Tibial artery (tissue), 4 donors: Measurements from ENCODE around the gene PTCH2.
A peak's percentile ranks its signal among the peaks of the same experiment; 100 is the strongest.

Experiments used
- DNase-seq, 2 donors: peaks; one replicate each; pipeline ENCODE4 v3.0.0-alpha.2; 2019
- H3K27ac ChIP-seq, 2 donors: fragments of 200-600 bp; sonication (generic) in 1 of 2; 1 replicate in 1 of 2; 2 replicates in 1 of 2; pipeline ENCODE4 v1.5.1; 2018 to 2019; ENCODE audit warnings: mild to moderate bottlenecking in 1 of 2
- H3K27me3 ChIP-seq, 2 donors: fragments of 200-600 bp; sonication (generic) in 1 of 2; one replicate each; pipeline versions ENCODE4 v1.5.1 to v1.6.0; 2016 to 2019
- H3K36me3 ChIP-seq, 3 donors: fragments of 200-600 bp; sonication (generic) in 2 of 3; one replicate each; pipeline ENCODE4 v1.5.1; 2016 to 2019; ENCODE audit warnings: mild to moderate bottlenecking in 2 of 3
- H3K4me1 ChIP-seq, 4 donors: fragments of 200-600 bp; sonication (generic) in 2 of 4; 1 replicate in 3 of 4; 2 replicates in 1 of 4; pipeline ENCODE4 v1.5.1; 2016 to 2019
- H3K4me3 ChIP-seq, 2 donors: fragments of 200-600 bp; sonication (generic) in 1 of 2; 1 replicate in 1 of 2; 2 replicates in 1 of 2; pipeline ENCODE4 v1.5.1; 2018 to 2019; ENCODE audit warnings: mild to moderate bottlenecking in 2 of 2
- H3K9me3 ChIP-seq, 3 donors: fragments of 200-600 bp; sonication (generic) in 1 of 3; one replicate each; pipeline ENCODE4 v1.5.1; 2016 to 2019
- intact Hi-C: fragments of 100-400 bp; cut with DNase I; formaldehyde crosslinking; loops from one replicate; pipeline ENCODE4 v1.15.0; 2023; ENCODE audit warnings: low total_unique reads
- TF ChIP-seq, protein P1 (sequence below), 2 experiments: fragments of 200-600 bp in 1 of 2; fragments of 450-650 bp in 1 of 2; IDR thresholded peaks; one replicate each; pipeline ENCODE4 v1.5.1; 2017 to 2019; ENCODE audit warnings: antibody characterized with exemption in 2 of 2, mild to moderate bottlenecking in 1 of 2, moderate library complexity in 1 of 2

Gene PTCH2

DNA sequence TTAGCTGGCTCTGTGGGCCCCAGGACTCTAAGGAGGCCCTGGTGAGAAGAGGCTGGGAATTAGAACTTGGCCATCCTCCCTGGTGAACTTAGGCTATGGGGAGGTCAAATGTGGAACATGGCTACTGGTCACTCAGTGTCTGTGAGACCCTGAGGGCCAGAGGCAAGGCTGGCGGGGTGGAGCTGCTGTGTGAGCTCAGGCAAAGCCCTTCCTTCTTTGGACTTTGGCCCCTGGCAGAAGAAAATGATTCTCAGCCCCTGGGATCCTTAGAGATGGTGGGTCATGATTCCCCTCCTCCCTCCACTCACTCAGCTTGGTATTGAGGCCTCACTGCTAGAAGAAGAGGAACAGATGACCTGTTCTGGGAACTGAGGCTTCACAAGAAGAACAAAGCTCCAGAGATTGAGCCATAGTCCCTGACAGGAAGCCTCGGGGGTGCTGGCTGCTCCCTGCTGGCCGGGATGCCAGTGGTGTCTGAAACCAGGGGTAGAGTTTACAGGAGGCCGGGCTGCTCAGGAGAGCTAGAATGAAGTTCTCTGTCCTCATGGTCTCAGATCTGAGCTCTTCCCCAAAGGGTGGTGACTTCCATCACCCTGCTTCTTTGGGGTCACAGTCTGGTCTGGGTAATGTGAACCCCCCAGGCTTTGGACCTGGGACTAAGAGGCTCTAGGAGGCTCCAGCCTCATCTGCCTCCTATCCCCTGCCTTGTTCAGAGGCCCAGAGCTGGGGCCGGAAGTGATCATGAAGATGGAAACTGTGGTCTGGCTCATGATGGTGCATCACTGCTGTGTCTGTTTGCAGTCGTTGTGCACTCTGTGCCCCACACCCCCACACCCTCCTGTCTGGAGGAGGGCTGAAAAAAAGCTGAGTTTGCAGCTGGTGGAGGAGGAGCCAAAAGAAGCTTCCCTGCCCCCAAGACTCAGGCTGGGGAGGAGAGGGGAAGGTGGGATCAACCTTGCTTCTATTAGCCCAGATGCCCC lies 33.8 kb downstream of the PTCH2 start:
- no peaks in the 10 kb centered on the region for H3K9me3 ChIP-seq
- peak overlapping the region; percentile 94 to 97 for H3K27ac ChIP-seq
- intact Hi-C loops: no loop called here
- peak; percentile 70 to 85 for DNase-seq
- H3K4me1 ChIP-seq: peaks cover 16 to 94% (median 77%) of the 10 kb centered on the region in 4 donors
- no peaks in the 10 kb centered on the region for H3K27me3 ChIP-seq
- peaks cover 6 to 23% (median 21%) of the 10 kb centered on the region in 3 donors for H3K36me3 ChIP-seq
- TF ChIP-seq, protein P1, sequence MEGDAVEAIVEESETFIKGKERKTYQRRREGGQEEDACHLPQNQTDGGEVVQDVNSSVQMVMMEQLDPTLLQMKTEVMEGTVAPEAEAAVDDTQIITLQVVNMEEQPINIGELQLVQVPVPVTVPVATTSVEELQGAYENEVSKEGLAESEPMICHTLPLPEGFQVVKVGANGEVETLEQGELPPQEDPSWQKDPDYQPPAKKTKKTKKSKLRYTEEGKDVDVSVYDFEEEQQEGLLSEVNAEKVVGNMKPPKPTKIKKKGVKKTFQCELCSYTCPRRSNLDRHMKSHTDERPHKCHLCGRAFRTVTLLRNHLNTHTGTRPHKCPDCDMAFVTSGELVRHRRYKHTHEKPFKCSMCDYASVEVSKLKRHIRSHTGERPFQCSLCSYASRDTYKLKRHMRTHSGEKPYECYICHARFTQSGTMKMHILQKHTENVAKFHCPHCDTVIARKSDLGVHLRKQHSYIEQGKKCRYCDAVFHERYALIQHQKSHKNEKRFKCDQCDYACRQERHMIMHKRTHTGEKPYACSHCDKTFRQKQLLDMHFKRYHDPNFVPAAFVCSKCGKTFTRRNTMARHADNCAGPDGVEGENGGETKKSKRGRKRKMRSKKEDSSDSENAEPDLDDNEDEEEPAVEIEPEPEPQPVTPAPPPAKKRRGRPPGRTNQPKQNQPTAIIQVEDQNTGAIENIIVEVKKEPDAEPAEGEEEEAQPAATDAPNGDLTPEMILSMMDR (IDR thresholded peaks at IDR 0.05): no peak
- peak overlapping the region; percentile 41 to 48 for H3K4me3 ChIP-seq

DNA sequence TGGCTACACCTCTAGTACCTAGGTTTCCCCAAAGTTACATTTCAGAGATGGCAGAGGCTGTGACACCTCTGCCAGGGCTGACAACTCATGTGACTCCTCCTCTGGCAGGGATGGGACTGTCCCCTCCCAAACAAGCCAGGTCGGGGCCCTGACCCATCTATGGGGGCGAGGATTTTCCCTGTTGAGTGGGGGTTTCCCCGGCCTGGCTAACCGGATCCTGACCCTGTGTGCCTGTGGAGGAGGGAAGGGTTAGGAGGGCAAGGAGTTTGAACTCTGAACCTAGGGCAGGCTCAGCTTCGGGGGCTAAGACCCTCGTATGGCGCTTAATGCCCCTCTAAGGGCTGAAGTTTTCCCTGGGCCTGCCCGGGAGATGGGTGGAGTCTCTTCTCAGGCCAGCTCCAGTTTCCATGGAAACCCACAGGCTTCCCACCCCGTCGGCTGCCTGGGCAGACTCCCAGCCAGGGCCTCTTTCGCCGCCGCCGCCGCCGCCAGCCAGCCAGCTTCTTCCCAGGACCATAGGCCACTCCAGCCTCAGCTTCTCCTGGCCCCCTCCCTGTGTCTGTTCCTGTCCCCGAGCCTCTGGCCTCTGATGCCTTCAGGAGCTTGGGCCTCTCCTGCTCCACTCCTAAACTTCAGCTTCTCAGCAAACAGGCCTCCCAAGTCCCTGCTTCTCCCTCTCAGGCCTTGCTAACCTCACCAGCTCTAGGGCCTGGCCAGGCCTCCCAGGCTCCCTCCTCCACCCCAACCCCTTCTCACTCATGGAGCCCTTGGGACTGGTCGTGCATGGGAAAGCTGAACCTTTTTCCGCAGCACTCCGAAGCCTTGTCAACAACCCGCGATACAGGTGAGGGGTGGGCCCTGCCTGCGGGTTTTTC lies 34.8 kb downstream of the PTCH2 start, which contains the start of gene BTBD19:
TSS of gene BTBD19 (plus strand) at position 461 of the 875 bp plus-strand sequence. CDS start at position 759, 298 bp downstream.
- peak within 1 kb of the TSS; percentile 41 to 48 for H3K4me3 ChIP-seq
- intact Hi-C loops: no loop called here
- TF ChIP-seq, protein P1 (IDR thresholded peaks at IDR 0.05): no peak
- no peaks in the 10 kb centered on the region for H3K9me3 ChIP-seq
- H3K27ac ChIP-seq: peak within 1 kb of the TSS; percentile 94 to 97
- H3K4me1 ChIP-seq: peaks cover 16 to 98% (median 77%) of the 10 kb centered on the region in 4 donors
- DNase-seq: peak; percentile 86 to 94
- no peaks in the 10 kb centered on the region for H3K27me3 ChIP-seq
- H3K36me3 ChIP-seq: peaks cover 11 to 32% (median 30%) of the 10 kb centered on the region in 3 donors

DNA sequence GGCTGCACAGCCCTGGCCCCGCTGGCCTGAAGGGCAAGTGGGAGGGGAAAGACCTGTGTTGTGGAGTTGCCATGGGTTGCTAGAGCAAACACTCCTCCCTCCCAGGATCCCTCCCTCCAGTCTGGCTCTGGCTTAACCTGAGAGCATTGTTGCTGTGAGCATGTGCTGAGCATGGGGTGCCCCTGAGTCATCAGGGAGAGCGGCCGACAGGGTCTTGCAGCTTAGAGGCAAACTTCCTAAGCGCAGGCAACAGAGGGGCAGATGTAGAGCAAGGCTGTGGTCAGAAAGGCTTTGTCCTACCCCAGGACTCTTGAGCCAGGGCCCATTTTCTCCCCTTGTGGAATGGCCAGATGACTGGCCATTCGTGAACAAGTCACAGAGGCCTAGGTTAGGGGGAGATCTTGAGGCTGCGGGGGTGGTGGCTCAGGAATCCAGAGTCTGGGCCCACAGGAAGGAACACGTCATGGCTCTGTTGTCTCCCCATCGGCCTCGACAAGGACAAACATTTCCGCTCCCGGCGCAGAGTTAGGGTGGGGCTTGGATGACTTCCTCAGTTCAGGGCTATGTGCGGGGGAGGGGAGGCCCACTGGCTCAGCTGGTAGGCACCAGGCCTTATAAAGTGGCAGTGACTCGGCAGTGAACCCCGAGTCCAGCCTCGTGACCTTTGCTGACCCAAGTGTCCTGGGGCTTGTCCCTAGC lies 35.5 kb downstream of the PTCH2 start:
- intact Hi-C loops: no loop called here
- peaks cover 11 to 40% (median 38%) of the 10 kb centered on the region in 3 donors for H3K36me3 ChIP-seq
- H3K9me3 ChIP-seq: no peaks in the 10 kb centered on the region
- peak; percentile 99 for DNase-seq
- TF ChIP-seq, protein P1 (IDR thresholded peaks at IDR 0.05): peak in 1 of 2 experiments; percentile 34
- H3K4me1 ChIP-seq: peaks cover 16 to 98% (median 79%) of the 10 kb centered on the region in 4 donors
- H3K4me3 ChIP-seq: peak overlapping the region in 1 of 2 donors; percentile 48
- H3K27ac ChIP-seq: peak overlapping the region; percentile 94 to 97
- H3K27me3 ChIP-seq: no peaks in the 10 kb centered on the region

DNA sequence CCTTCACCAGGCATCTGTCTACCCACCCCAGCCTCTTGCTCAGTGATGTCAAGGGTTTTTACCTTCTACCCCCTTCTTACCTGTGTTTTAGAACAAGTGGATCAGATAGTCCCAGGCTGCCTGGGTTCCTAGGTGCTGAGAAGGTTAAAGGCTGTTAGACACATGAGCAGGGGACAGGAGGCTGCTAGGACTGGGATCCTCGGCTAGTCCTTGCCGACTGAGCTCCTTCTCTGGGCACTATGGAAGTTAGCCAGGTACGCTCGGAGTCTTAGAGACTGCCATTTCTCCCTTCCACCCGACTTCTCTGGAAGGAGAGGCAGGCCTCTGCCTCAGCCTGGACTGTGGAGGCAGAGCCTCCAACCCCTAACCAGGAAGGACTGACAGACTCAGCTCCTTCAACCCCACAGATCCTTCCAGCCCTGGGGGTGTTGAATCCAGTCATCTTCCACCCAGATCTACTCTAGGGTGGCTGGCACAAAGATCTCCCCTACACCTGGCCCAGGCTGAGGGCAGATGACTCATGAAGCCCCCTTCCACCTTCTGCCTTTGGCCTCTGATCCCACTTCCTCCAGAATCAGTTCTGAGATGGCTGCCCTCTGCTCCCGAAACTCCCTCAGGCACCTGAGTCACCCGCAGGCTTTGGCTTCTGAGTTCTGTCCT lies 36.2 kb downstream of the PTCH2 start, which contains the start of gene DYNLT4:
TSS of gene DYNLT4 (minus strand) at position 648 of the 660 bp plus-strand sequence. CDS start 683 bp downstream, outside the sequence.
- Histone ChIP-seq H3K4me3 (peak within 1 kb of the TSS in 1 of 2 donors; percentile 48), H3K4me1 (peaks cover 16 to 98% (median 81%) of the 10 kb centered on the region in 4 donors), H3K36me3 (peaks cover 11 to 44% (median 41%) of the 10 kb centered on the region in 3 donors), H3K9me3 (no peaks in the 10 kb centered on the region), H3K27ac (peak within 1 kb of the TSS; percentile 94 to 97), H3K27me3 (no peaks in the 10 kb centered on the region)
- TF ChIP-seq, protein P1 (IDR thresholded peaks at IDR 0.05): no peak
- intact Hi-C loops: no loop called here
- DNase-seq: peak in 1 of 2 donors; percentile 32
